Uterus (tissue), 2 donors: ENCODE data around the gene BOLA3.

Experiments
- POLR2A ChIP-seq, 2 donors: fragments of 450-650 bp; IDR thresholded peaks; one replicate each; pipeline ENCODE4 v1.6.1; 2016; ENCODE audit warnings: antibody characterized with exemption in 2 of 2, mild to moderate bottlenecking in 1 of 2, moderate library complexity in 1 of 2
- TF ChIP-seq, protein P1 (sequence below), 4 experiments: fragments of 200-600 bp in 2 of 4; fragments of 450-650 bp in 2 of 4; sonication (generic) in 2 of 4; IDR thresholded peaks; one replicate each; pipeline ENCODE4 v1.5.1; 2016 to 2019; ENCODE audit warnings: antibody characterized with exemption in 4 of 4, mild to moderate bottlenecking in 2 of 4, moderate library complexity in 1 of 4

DNA sequence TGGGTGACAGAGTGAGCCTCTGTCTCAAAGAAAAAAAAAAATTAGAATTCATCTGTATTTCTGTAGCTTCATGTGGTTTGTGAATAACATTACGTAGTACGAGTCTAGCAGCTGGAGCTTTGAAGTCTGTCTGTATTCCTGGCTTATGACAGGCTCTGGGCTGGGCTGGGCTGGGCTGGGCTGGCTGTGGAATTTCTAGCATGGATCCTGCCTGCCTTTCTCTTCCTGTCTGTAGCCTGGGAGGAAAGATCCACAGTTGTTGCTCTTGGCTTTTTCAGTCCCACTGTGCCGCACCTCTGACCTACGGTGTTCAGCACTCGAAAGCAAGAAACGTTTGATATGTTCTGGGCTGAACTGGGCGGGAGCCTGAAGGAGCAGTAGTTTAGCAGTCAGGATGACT lies 55.4 kb downstream of the BOLA3 start:
- TF ChIP-seq POLR2A (IDR thresholded peaks at IDR 0.05) = no peak
- TF ChIP-seq, protein P1, sequence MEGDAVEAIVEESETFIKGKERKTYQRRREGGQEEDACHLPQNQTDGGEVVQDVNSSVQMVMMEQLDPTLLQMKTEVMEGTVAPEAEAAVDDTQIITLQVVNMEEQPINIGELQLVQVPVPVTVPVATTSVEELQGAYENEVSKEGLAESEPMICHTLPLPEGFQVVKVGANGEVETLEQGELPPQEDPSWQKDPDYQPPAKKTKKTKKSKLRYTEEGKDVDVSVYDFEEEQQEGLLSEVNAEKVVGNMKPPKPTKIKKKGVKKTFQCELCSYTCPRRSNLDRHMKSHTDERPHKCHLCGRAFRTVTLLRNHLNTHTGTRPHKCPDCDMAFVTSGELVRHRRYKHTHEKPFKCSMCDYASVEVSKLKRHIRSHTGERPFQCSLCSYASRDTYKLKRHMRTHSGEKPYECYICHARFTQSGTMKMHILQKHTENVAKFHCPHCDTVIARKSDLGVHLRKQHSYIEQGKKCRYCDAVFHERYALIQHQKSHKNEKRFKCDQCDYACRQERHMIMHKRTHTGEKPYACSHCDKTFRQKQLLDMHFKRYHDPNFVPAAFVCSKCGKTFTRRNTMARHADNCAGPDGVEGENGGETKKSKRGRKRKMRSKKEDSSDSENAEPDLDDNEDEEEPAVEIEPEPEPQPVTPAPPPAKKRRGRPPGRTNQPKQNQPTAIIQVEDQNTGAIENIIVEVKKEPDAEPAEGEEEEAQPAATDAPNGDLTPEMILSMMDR (IDR thresholded peaks at IDR 0.05) = no peak
